Measurements from ENCODE around the gene LRP5.
"Not testable (repeated sequence)": the region's sequence is repeated elsewhere in the genome, so short reads cannot be mapped to it uniquely, and the experiment has no call there.

LRP5 gene

DNA sequence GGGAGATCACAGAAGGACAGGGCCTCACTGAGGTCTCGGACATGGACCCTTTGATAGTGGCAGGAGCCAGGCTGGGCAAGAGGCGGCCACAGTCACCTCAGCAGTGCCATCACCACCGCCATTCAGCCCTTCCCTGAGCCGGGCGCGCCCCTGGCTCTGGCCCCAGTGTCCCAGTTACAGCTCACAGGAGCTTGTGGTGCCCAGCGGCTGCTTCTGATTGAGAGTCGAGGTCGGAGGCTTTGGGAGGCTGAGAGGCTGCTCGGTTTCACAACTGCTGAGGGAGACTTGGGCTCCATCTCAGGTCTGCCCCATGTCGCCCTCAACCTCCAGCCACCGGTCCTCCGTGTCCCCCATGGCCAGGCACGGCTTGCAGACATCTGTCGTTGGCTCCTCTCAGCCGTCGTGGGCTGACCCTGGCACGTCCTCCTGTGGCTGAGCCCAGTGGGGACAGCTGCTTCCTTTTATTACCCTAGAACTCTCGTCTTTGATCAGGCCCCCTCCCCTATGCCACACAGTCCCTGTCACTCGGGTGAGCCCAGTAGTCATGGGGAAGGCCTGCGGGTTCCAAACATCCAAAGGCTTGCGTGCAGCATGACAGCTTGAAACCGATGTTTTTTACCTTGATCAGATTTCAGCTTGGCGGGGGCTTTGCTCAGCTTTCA is 119.7 kb downstream of the LRP5 start:
- peaks cover 0 to 10% (median 7%) of the 10 kb centered on the region in 4 donors for H3K4me1 ChIP-seq

GRCh38 chr11:68432874-68433273 is 120.5 kb downstream of the LRP5 start:
- intact Hi-C loops (cut with DNase I; ENCODE audit: low total_unique reads): no loop called here
- peaks cover 75 to 100% (median 87%) of the 10 kb centered on the region in 3 donors for H3K36me3 ChIP-seq
- peaks cover 6 to 14% (median 9%) of the 10 kb centered on the region in 3 donors for H3K9me3 ChIP-seq
- H3K4me3 ChIP-seq: no peak overlapping the region
- H3K27ac ChIP-seq: no peak overlapping the region
- H3K27me3 ChIP-seq: no peaks in the 10 kb centered on the region
- TF ChIP-seq CTCF (IDR thresholded peaks at IDR 0.05): no peak
- DNase-seq: no peak
- H3K4me1 ChIP-seq: peaks cover 0 to 18% (median 14%) of the 10 kb centered on the region in 4 donors

More for the DNA sequence above, 119.7 kb downstream of the LRP5 start:
- no peak overlapping the region for H3K4me3 ChIP-seq
- H3K36me3 ChIP-seq: peaks cover 83 to 100% (median 89%) of the 10 kb centered on the region in 3 donors
- no peak for DNase-seq
- no peak for TF ChIP-seq CTCF (IDR thresholded peaks at IDR 0.05)
- no peaks in the 10 kb centered on the region for H3K27me3 ChIP-seq
- no peak overlapping the region for H3K27ac ChIP-seq
- peaks cover 6 to 14% (median 9%) of the 10 kb centered on the region in 3 donors for H3K9me3 ChIP-seq
- intact Hi-C loops (cut with DNase I; ENCODE audit: low total_unique reads): no loop called here

DNA sequence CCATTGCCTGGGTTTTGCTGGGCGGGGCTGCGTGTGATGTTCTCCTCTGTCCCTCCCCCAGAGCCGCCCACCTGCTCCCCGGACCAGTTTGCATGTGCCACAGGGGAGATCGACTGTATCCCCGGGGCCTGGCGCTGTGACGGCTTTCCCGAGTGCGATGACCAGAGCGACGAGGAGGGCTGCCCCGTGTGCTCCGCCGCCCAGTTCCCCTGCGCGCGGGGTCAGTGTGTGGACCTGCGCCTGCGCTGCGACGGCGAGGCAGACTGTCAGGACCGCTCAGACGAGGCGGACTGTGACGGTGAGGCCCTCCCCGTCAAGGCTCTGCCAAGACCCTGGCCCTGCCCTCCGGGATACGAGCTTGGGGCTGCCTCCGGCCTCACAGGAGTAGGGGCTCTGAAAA is 121.2 kb downstream of the LRP5 start:
- Histone ChIP-seq H3K27ac (no peak overlapping the region), H3K4me1 (peaks cover 0 to 24% (median 14%) of the 10 kb centered on the region in 4 donors), H3K36me3 (peaks cover 72 to 100% (median 87%) of the 10 kb centered on the region in 3 donors), H3K4me3 (no peak overlapping the region), H3K27me3 (no peaks in the 10 kb centered on the region), H3K9me3 (peaks cover 6 to 14% (median 9%) of the 10 kb centered on the region in 3 donors)
- TF ChIP-seq CTCF (IDR thresholded peaks at IDR 0.05): no peak
- intact Hi-C loops (cut with DNase I; ENCODE audit: low total_unique reads): no loop called here
- no peak for DNase-seq

DNA sequence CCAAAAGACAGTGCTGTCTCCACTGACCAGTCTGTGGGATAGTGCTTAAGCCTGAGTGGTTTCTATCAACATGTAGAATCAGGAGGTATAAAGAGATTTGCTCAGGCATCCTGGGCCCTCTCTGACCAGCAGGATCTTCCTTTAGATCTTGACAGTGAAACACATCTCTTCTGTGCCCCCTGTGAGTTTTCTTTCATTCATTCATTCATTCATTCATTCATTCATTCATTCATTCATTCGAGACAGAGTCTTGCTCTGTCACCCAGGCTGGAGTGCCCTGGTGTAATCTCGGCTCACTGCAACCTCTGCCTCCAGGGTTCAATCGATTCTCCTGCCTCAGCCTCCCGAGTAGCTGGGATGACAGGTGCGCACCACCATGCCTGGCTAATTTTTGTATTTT is 121.8 kb downstream of the LRP5 start:
- Histone ChIP-seq H3K36me3 (peaks cover 72 to 100% (median 87%) of the 10 kb centered on the region in 3 donors), H3K4me1 (peaks cover 0 to 24% (median 14%) of the 10 kb centered on the region in 4 donors)
- H3K4me3 ChIP-seq; H3K27ac ChIP-seq; DNase-seq; intact Hi-C loops (cut with DNase I; ENCODE audit: low total_unique reads); H3K27me3 ChIP-seq; H3K9me3 ChIP-seq: not testable (repeated sequence)

GRCh38 chr11:68436162-68436888 is 123.9 kb downstream of the LRP5 start:
- no peak for DNase-seq
- Histone ChIP-seq H3K4me3 (no peak overlapping the region), H3K9me3 (no peaks in the 10 kb centered on the region), H3K36me3 (peaks cover 60 to 100% (median 88%) of the 10 kb centered on the region in 3 donors), H3K27ac (peak overlapping the region; percentile 62 to 68), H3K4me1 (peaks cover 0 to 24% (median 14%) of the 10 kb centered on the region in 4 donors), H3K27me3 (no peaks in the 10 kb centered on the region)
- intact Hi-C loops (cut with DNase I; ENCODE audit: low total_unique reads): no loop called here
- no peak for TF ChIP-seq CTCF (IDR thresholded peaks at IDR 0.05)

All from tibial artery (tissue), 4 donors.